ENCODE measurements around the gene DDX19B.
"Not testable (repeated sequence)": the region's sequence is repeated elsewhere in the genome, so short reads cannot be mapped to it uniquely, and the experiment has no call there.

Gene DDX19B

GRCh38 chr16:70306880-70307279, 7.9 kb downstream of the DDX19B start:
- no peak for TF ChIP-seq CTCF (conservative IDR thresholded peaks at IDR 0.05; ENCODE audit: low read depth, low read length)
- no peak overlapping the region for H3K4me3 ChIP-seq (ENCODE audit: low read length)
- no peak for DNase-seq (ENCODE audit: low read depth)

DNA sequence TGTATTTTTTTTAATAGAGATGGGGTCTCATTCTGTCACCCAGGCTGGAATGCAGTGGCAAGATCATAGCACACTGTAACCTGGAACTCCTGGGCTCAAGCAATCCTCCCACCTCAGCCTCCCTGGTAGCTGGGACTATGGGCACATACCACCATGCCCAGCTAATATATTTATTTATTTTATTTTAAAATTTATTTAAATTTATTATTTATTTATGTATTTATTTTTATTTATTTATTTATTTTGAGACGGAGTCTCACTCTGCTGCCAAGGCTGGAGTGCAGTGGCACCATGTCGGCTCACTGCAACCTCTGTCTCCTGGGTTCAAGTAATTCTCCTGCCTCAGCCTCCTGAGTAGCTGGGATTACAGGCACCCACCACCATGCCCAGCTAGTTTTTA, 8.7 kb downstream of the DDX19B start:
- DNase-seq (ENCODE audit: low read depth); H3K4me3 ChIP-seq (ENCODE audit: low read length): not testable (repeated sequence)

DNA sequence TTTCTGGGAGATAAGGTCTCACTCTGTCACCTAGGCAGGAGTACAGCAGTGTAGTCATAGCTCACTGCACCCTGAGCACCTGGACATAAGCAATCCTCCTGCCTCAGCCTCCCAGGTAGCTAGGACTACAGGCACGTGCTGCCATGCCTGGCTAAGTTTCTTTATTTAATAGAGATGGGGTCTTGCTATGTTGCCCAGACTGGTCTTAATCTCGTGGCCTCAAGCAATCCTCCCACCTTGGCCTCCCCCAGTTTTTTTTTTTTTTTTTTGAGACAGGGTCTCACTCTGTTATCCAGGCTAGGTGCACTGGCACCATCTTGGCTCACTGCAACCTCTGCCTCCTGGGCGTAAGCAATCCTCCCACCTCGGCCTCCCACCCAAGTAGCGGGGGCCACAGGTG, 21.1 kb downstream of the DDX19B start:
- no peak for DNase-seq (ENCODE audit: low read depth)

GRCh38 chr16:70324998-70325747, 26.2 kb downstream of the DDX19B start:
- TF ChIP-seq CTCF (conservative IDR thresholded peaks at IDR 0.05; ENCODE audit: low read depth, low read length), result no peak
- H3K4me3 ChIP-seq (ENCODE audit: low read length), result no peak overlapping the region
- no peak for DNase-seq (ENCODE audit: low read depth)

More for the DNA sequence above, 21.1 kb downstream of the DDX19B start:
- H3K4me3 ChIP-seq (ENCODE audit: low read length), result no peak overlapping the region
- TF ChIP-seq CTCF (conservative IDR thresholded peaks at IDR 0.05; ENCODE audit: low read depth, low read length), result no peak

GRCh38 chr16:70331091-70331490, 32.1 kb downstream of the DDX19B start:
- no peak overlapping the region for H3K4me3 ChIP-seq (ENCODE audit: low read length)
- no peak for TF ChIP-seq CTCF (conservative IDR thresholded peaks at IDR 0.05; ENCODE audit: low read depth, low read length)
- DNase-seq (ENCODE audit: low read depth), result no peak

- no peak overlapping the region for H3K4me3 ChIP-seq (ENCODE audit: low read length)
Observed at GRCh38 chr16:70331588-70332358, 32.8 kb downstream of the DDX19B start.

DNA sequence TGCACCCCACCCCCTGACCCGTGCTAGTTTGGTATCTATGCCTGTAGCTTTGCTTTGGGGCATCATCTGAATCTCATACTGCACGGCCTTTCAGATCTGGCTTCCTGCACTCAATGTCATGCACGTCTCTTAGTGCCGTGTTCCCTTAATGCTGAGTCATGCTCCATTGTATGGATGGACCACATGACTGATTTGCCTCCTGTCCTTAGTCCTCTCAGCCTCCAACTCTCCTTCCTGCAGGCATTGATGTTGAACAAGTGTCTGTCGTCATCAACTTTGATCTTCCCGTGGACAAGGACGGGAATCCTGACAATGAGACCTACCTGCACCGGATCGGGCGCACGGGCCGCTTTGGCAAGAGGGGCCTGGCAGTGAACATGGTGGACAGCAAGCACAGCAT, 33.7 kb downstream of the DDX19B start:
- not testable (repeated sequence) for DNase-seq (ENCODE audit: low read depth); H3K4me3 ChIP-seq (ENCODE audit: low read length)

More at GRCh38 chr16:70331588-70332358, 32.8 kb downstream of the DDX19B start:
- no peak for DNase-seq (ENCODE audit: low read depth)
- TF ChIP-seq CTCF (conservative IDR thresholded peaks at IDR 0.05; ENCODE audit: low read depth, low read length), result peak; percentile 56

- TF ChIP-seq CTCF (conservative IDR thresholded peaks at IDR 0.05; ENCODE audit: low read depth, low read length), result no peak
- no peak overlapping the region for H3K4me3 ChIP-seq (ENCODE audit: low read length)
- no peak for DNase-seq (ENCODE audit: low read depth)
Observed at GRCh38 chr16:70337814-70338213, 38.8 kb downstream of the DDX19B start.

All from retinal pigment epithelial cell (primary cell).